PC-9 (cell line): Measurements from ENCODE around the gene AGBL4.

ENCODE experiments used
- EZH2 ChIP-seq: fragments of 200-600 bp; sonication (generic); IDR thresholded peaks from 2 replicates; pipeline ENCODE4 v1.8.0; 2017; ENCODE audit warnings: antibody characterized with exemption, low read depth
- TF ChIP-seq, protein P1 (sequence below): fragments of 200-600 bp; sonication (generic); conservative IDR thresholded peaks from 2 replicates; pipeline ENCODE4 v1.6.1; 2017; ENCODE audit warnings: mixed run types, antibody characterized with exemption, mild to moderate bottlenecking, moderate library complexity

GRCh38 chr1:48823168-48823567, 1200.6 kb downstream of the AGBL4 start:
- TF ChIP-seq, protein P1, sequence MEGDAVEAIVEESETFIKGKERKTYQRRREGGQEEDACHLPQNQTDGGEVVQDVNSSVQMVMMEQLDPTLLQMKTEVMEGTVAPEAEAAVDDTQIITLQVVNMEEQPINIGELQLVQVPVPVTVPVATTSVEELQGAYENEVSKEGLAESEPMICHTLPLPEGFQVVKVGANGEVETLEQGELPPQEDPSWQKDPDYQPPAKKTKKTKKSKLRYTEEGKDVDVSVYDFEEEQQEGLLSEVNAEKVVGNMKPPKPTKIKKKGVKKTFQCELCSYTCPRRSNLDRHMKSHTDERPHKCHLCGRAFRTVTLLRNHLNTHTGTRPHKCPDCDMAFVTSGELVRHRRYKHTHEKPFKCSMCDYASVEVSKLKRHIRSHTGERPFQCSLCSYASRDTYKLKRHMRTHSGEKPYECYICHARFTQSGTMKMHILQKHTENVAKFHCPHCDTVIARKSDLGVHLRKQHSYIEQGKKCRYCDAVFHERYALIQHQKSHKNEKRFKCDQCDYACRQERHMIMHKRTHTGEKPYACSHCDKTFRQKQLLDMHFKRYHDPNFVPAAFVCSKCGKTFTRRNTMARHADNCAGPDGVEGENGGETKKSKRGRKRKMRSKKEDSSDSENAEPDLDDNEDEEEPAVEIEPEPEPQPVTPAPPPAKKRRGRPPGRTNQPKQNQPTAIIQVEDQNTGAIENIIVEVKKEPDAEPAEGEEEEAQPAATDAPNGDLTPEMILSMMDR = no peak
- no peak for TF ChIP-seq EZH2
